NCI-H2196 treated with DMSO at 0.1 percent for 48 hours (cell line): Measurements from ENCODE around the gene PCSK6.
"Not testable (repeated sequence)": the region's sequence is repeated elsewhere in the genome, so short reads cannot be mapped to it uniquely, and the experiment has no call there.

ENCODE experiments used
- DNase-seq: peaks from one replicate; lab custom pipeline; 2025; ENCODE audit not compliant: unreplicated experiment; lab: John Stamatoyannopoulos, UW

PCSK6 gene

GRCh38 chr15:101406036-101406435, 83.5 kb downstream of the PCSK6 start:
- DNase-seq: no peak

- no peak for DNase-seq
These were observed 85.3 kb downstream of the PCSK6 start for GRCh38 chr15:101404245-101404644.

GRCh38 chr15:101402883-101403282, 86.6 kb downstream of the PCSK6 start:
- not testable (repeated sequence) for DNase-seq

GRCh38 chr15:101401286-101401685, 88.2 kb downstream of the PCSK6 start:
- no peak for DNase-seq

GRCh38 chr15:101399431-101399830, 90.1 kb downstream of the PCSK6 start:
- no peak for DNase-seq

- no peak for DNase-seq
These were observed 91.3 kb downstream of the PCSK6 start for GRCh38 chr15:101398247-101398646.

DNA sequence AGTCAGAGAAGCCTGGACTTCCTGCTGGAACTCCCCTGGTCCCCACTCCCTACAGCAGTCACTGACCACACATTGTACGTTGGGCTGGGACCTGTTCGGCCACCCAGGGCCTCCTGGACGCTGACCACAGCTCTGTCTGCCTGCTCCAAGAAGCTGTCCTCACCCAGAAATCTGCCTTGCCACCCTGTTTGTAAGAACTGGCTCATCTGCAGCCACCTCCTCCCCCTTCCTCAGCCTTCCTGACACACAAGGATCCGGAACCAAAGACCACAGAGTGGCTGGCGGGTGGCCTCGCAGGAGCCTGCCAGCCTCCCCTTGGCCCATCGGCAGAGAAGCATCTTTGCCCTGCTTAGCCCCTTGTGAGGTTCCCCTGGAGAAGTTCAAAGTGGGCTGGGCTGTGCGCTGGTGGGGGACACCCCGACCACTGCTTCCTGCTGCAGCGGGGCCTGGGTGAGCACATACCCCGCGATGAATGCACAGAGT, 91.9 kb downstream of the PCSK6 start:
- no peak for DNase-seq

- no peak for DNase-seq
These were observed 92.8 kb downstream of the PCSK6 start for GRCh38 chr15:101396484-101397261.

DNA sequence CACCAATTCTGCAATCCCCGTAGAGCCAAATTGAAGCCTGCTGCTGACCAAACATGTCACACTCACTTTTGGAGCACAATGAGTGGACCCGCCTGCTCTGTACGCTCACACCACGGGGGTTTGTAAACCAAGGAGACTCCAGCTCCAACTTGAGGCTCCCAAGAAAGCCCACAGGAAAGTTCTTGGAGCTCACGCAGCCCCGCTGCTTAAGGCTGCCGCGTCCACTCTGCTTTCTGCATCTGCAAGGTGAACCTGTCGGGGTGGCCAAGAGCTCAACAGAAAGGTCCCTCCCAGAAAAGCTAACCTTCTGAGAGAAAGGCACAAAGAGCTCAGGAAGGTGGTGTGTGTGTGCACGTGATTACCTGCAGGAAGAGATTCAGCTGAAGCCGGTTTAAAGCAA, 94.9 kb downstream of the PCSK6 start:
- DNase-seq: no peak

GRCh38 chr15:101394056-101394630, 95.4 kb downstream of the PCSK6 start:
- no peak for DNase-seq

- DNase-seq: no peak
These were observed 96.3 kb downstream of the PCSK6 start for GRCh38 chr15:101393172-101393571.

GRCh38 chr15:101391981-101392640, 97.4 kb downstream of the PCSK6 start:
- no peak for DNase-seq

DNA sequence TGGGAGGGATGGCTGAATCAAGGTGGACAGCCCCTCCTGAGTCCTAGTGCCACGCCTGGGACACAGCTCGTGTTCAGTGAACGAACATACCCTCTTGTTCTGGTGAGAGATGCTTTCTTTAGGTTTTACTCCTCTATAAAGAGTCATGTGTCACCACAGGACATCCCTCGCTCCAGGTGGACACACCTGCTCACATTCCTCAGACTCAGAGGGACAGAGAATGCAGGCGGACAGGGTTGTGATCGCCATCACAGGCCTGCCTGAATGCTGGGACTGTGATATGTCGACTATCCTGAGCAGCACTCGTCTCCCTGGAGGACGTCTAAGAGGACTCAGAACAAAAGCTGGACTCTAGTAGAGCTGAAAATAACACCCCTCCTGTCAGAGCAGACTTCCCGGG, 98.1 kb downstream of the PCSK6 start:
- DNase-seq: no peak

DNA sequence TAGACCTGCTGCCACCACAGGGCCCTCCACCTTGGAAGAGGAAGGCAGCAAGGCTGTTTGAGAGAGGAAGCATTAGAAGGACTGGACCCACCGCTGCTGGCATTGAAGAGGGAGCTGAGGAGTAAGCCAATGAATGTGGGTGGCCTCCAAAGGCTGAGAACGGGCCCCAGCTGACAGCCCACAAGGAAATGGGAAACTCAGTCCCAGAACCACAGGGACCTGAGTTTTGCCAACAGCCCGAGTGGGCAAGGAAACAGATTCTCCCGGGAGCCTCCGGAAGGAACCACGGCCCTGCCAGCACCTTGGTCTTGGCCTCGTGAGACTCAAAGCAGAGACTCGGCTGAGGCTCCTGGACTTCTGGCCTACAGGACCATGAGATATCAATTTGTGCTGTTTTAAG, 99.0 kb downstream of the PCSK6 start:
- DNase-seq: no peak

- DNase-seq: no peak
These were observed 99.4 kb downstream of the PCSK6 start for GRCh38 chr15:101390060-101390459.

- DNase-seq: no peak
These were observed 100.1 kb downstream of the PCSK6 start for GRCh38 chr15:101389362-101389761.

- no peak for DNase-seq
These were observed 101.5 kb downstream of the PCSK6 start for GRCh38 chr15:101388046-101388445.

DNA sequence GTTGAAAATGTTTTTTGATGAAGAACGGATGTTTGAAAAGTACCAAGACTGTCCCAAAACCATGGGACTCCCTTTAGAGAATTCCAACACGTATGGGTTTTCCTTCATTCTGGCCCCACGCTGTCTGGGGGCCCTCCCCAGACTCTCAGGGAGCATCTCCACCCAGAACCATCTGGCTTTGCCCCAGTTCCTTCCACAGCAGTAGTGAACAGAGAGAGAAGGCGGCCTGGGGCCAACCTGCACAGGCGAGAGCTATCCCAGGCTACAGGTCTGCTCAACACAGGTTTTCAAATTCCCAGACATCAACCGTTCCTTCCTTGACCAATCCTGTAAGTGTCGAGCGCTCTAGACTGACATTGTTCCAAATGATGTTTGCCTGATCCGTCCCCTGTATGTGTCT, 101.9 kb downstream of the PCSK6 start:
- no peak for DNase-seq

GRCh38 chr15:101386967-101387366, 102.5 kb downstream of the PCSK6 start:
- no peak for DNase-seq

- no peak for DNase-seq
These were observed 103.5 kb downstream of the PCSK6 start for GRCh38 chr15:101386006-101386405.

DNA sequence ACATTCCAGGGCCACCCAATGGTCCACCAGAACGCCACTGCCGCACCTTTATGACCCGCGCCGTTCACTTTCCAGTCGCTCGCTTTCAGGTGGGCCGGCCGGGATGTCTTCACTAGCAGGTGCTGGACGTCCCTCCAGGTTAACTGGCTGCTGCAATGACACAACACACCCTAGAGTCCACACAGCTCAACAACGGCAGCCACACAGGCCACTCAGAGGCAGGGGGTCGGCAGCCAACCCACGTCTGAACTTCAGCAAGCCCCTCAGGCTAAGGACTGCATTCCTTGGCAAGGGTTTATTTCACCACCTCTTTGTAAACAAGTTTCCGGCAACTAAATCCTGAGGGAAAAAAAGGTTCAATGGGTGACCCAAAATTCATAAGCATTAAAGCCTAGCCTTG, 105.2 kb downstream of the PCSK6 start:
- DNase-seq: no peak

DNA sequence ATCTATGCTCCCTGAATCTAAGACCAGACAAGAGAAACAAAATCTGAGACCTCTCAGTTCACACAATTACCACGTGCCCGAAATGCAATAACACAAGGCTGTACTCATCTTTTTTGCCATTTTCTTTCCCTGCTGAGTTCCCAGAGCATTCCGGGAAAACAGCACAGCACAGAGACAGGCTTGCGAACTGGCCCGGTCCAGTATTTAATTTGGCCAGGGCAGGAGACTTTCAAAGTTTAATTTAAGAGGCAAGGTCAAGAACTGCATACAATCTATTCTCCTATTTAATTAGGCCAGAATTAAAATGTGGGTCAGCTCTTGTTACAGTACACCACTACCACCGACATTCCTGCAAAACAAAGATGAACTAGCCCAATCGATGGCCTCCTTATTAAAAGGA, 107.0 kb downstream of the PCSK6 start:
- no peak for DNase-seq
